Effector memory CD8-positive, alpha-beta T cell (primary cell): ENCODE results near the gene ADAMTS2.

Experiments
- ATAC-seq: fragments of 150-1000 bp; cut with Tn5 transposase; replicated peaks from 2 replicates; pipeline ENCODE4 v1.10.0; 2021; ENCODE audit warnings: mild to moderate bottlenecking, moderate library complexity
- DNase-seq, 3 experiments: peaks; one replicate each; pipeline ENCODE4 v3.0.0; 2021
- H3K27ac Mint-ChIP-seq, 2 donors: one replicate each; pipeline ENCODE4 v1.8.0; 2022; ENCODE audit warnings: mild to moderate bottlenecking in 2 of 2, mixed read lengths in 2 of 2, moderate library complexity in 2 of 2
- H3K27me3 Mint-ChIP-seq, 2 donors: one replicate each; pipeline ENCODE4 v1.8.0; 2022; ENCODE audit warnings: mixed read lengths in 2 of 2
- H3K36me3 Mint-ChIP-seq: one replicate; pipeline ENCODE4 v1.8.0; 2022; ENCODE audit warnings: mild to moderate bottlenecking, moderate library complexity, mixed read lengths; ENCODE audit not compliant: insufficient read depth
- H3K4me1 Mint-ChIP-seq, 2 donors: one replicate each; pipeline ENCODE4 v1.8.0; 2022; ENCODE audit warnings: low read depth in 2 of 2, mixed read lengths in 2 of 2
- H3K4me3 Mint-ChIP-seq, 2 donors: one replicate each; pipeline ENCODE4 v1.8.0; 2022; ENCODE audit warnings: mild to moderate bottlenecking in 2 of 2, mixed read lengths in 2 of 2, moderate library complexity in 2 of 2
- H3K9me3 Mint-ChIP-seq, 2 donors: one replicate each; pipeline ENCODE4 v1.8.0; 2022; ENCODE audit warnings: mixed read lengths in 2 of 2

The ADAMTS2 gene

DNA sequence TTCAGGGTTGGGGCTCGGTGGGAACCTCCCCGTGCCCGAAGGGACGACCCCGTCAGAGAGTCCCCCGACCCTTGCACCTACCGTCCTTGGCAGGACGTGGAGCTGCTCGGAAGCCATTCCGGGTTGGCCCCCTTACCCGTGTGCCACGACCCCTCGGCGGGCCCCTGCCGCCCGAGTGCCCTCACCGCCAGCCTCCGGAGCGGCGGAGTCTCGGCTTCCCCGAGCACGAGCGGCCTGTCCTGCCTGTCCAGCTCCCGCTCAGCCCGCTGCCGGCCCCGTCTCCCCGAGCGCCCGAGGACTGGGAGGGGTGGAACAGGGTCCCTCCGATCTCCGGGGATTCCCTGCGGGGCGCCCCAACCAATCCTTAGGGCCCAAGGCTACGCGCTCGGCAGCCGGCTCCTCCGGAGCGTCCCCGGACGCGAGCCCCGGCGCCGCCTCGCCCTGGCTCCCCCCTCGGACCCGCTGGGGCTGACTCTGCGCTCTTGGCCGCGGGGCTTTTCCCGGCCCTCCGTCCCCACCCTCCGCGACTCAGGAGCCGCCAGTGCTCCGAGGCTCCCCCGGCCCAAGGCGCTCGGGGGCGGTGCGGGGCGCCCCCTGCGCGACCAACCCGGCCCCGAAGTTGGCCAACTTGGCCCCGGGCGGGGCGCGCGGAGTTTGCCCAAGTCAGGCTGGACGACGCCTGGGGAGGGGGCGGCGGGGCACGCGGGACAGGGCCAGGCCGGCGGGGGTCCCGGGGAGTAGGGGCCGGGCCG is 654 bp downstream of the ADAMTS2 start:
- DNase-seq (no peak), ATAC-seq (no peak)
- H3K4me1 Mint-ChIP-seq = peaks cover 0 to 12% of the 10 kb centered on the region in 2 donors
- H3K4me3 Mint-ChIP-seq = no peak overlapping the region
- peaks cover 53 to 82% of the 10 kb centered on the region in 2 donors for H3K27me3 Mint-ChIP-seq
- H3K36me3 Mint-ChIP-seq = no peaks in the 10 kb centered on the region
- H3K27ac Mint-ChIP-seq = no peak overlapping the region
- no peaks in the 10 kb centered on the region for H3K9me3 Mint-ChIP-seq

DNA sequence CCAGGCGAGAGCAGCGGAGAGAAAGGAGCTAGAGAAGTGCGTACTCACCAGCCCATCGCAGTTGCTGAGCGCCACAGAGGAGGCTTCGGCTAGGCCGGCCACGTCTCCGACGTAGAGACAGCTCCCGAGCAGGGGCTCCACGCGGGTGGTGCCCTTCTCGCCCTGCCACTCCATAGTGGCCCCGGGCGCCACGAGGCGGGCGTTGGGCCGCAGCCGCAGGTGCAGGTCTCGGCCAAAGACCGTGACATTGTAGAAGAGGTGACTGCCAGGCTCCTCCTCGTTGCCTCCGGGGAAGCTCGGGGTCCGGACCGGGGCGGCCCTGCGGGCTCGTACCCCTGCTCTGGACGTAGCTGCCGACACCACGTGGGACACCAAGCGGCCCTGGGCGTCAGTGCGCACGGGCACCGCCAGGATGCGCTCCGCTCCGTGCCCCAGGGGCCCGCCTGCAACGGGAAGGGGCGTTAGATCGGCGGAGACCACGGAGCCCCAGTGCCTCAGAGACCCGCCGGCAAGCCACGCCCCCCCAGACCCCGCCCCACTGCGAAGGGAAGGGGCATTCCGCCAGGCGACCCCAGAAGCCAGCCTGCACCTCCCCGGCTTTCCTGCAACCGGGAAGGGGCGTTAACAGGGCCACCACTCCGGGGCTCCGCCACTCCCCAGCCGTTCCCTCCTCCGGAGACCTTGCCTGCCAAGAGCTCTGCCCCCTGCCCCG is 1.4 kb downstream of the ADAMTS2 start:
- DNase-seq (no peak), ATAC-seq (no peak)
- Mint-ChIP-seq H3K4me3 (peak overlapping the region in 1 of 2 donors; percentile 58), H3K27me3 (peaks cover 53 to 77% of the 10 kb centered on the region in 2 donors), H3K27ac (no peak overlapping the region), H3K9me3 (no peaks in the 10 kb centered on the region), H3K36me3 (no peaks in the 10 kb centered on the region), H3K4me1 (peaks cover 0 to 10% of the 10 kb centered on the region in 2 donors)

DNA sequence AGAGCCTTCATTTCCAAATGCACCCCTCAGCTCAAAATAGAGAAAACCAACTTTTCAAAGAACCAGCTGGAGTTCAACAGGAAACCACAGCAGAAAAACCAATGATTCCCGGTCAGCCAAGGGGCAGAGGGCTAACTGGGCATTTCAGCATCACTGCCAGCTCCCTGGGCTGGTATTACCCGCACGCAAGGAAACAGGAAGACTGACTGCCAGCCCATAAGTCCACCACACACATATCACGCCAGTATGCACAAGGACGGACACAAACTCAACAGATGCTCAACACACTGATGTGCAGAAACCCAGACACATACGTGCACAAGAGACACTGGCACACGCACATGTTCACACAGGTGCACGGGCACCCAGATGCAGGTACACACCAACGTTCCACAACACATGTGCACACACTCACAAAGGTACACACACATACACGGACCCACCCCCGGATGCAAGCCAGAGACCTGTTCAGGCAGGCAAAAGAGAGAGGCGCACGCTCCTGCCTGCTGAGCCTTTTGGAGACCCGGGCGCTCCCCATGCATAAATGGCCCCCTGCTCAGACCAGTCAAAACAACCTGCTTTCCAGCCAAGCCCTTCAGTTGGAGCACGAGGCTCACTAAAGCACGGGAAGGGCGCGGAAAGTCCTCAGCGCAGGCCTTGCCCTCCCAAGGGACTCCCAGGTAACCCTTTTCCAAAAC is 2.1 kb downstream of the ADAMTS2 start:
- no peak overlapping the region for H3K27ac Mint-ChIP-seq
- H3K36me3 Mint-ChIP-seq = peaks cover 3% of the 10 kb centered on the region
- peaks cover 0 to 9% of the 10 kb centered on the region in 2 donors for H3K4me1 Mint-ChIP-seq
- ATAC-seq = no peak
- peak overlapping the region; percentile 19 to 58 for H3K4me3 Mint-ChIP-seq
- no peaks in the 10 kb centered on the region for H3K9me3 Mint-ChIP-seq
- no peak for DNase-seq
- peaks cover 59 to 77% of the 10 kb centered on the region in 2 donors for H3K27me3 Mint-ChIP-seq

DNA sequence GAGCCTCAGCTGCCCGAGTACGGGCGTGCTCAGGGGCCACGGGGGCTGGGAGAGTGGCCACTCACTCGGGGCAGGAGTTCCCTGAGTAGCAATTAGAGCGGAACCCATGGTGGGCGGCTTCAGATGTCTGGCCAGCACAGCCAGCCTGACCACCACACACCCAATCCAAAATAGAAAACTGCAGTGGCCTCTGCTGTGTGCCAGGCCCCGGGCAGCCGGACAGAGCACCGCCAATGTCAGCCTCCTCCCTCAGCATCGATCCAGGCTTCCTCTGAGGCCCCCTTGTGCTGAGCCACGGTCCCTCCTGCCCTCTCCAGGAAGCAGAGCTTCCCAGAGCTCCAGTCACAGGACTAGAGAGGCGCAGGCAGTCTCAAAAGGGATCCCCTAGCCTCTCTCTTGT is 2.7 kb downstream of the ADAMTS2 start:
- ATAC-seq = no peak
- H3K9me3 Mint-ChIP-seq = no peaks in the 10 kb centered on the region
- peaks cover 3% of the 10 kb centered on the region for H3K36me3 Mint-ChIP-seq
- H3K27ac Mint-ChIP-seq = no peak overlapping the region
- H3K4me1 Mint-ChIP-seq = peaks cover 0 to 9% of the 10 kb centered on the region in 2 donors
- peaks cover 53 to 72% of the 10 kb centered on the region in 2 donors for H3K27me3 Mint-ChIP-seq
- no peak for DNase-seq
- peak overlapping the region; percentile 19 to 58 for H3K4me3 Mint-ChIP-seq

DNA sequence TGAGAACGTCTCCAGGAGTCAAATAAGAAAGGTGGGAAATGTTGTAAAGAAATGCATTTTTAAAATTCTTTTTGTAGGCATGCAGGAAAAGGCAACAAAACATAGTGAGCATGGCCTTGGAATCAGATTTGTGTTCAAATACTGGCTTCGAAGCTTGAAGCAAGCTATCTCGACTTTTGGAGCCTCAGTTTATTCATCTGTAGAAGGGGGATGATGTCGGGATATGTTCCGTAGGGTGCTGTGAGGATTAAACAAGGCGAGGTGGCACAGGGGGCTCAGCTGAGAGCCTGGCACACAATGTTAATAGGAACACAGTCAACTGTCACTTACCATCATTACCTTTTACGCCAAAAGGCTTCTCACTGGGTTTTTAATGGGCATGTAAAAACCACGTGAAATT is 4.8 kb downstream of the ADAMTS2 start:
- no peak overlapping the region for H3K27ac Mint-ChIP-seq
- DNase-seq = no peak
- no peak for ATAC-seq
- peaks cover 7% of the 10 kb centered on the region for H3K36me3 Mint-ChIP-seq
- H3K9me3 Mint-ChIP-seq = no peaks in the 10 kb centered on the region
- peaks cover 0 to 6% of the 10 kb centered on the region in 2 donors for H3K4me1 Mint-ChIP-seq
- no peak overlapping the region for H3K4me3 Mint-ChIP-seq
- H3K27me3 Mint-ChIP-seq = peaks cover 35 to 51% of the 10 kb centered on the region in 2 donors

DNA sequence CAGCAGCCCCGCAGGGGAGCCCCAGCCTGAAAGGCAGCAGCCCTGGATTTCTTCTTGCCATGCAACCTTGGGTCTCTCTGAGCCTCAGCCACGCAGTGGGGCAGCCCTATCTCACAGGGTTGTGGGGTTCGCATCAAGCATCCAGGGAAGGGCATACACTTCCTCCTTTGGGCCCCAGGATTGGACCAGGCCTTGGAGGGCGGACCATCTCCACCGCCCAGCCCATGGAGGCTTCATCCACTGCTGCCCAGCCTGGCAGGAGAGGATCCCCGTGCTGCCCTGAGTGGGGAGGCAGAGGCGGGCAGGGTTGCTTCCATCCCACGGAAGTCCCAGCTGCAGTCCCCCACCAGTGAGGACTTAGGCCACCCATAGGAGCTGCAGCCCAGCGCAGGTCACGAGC is 5.3 kb downstream of the ADAMTS2 start:
- Mint-ChIP-seq H3K27me3 (peaks cover 35 to 51% of the 10 kb centered on the region in 2 donors), H3K9me3 (no peaks in the 10 kb centered on the region), H3K4me3 (no peak overlapping the region), H3K4me1 (peaks cover 0 to 6% of the 10 kb centered on the region in 2 donors), H3K27ac (no peak overlapping the region), H3K36me3 (peaks cover 7% of the 10 kb centered on the region)
- no peak for DNase-seq
- no peak for ATAC-seq

DNA sequence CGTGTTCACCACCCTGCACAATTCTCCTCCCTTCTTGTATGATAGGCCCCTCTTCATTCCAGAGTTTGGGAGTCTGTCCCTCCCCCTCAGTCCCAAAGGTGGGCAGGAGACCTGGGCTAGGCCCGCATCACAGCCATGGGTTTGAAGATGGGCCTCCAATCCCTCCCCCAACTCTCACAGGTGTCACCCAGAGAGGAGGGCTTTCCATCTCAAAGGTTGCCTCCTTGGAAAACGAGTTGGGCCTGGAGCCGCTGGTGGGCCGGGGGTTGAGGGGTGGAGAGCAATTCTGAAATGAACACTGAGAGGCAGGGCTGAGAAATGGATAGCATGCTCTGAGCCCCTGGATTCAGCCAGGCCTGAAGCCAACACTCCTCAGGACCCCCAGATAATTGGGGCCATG is 6.2 kb downstream of the ADAMTS2 start:
- Mint-ChIP-seq H3K36me3 (peaks cover 7% of the 10 kb centered on the region), H3K4me3 (no peak overlapping the region), H3K9me3 (no peaks in the 10 kb centered on the region), H3K4me1 (peaks cover 0 to 6% of the 10 kb centered on the region in 2 donors), H3K27me3 (peaks cover 35 to 51% of the 10 kb centered on the region in 2 donors), H3K27ac (no peak overlapping the region)
- ATAC-seq = no peak
- no peak for DNase-seq

DNA sequence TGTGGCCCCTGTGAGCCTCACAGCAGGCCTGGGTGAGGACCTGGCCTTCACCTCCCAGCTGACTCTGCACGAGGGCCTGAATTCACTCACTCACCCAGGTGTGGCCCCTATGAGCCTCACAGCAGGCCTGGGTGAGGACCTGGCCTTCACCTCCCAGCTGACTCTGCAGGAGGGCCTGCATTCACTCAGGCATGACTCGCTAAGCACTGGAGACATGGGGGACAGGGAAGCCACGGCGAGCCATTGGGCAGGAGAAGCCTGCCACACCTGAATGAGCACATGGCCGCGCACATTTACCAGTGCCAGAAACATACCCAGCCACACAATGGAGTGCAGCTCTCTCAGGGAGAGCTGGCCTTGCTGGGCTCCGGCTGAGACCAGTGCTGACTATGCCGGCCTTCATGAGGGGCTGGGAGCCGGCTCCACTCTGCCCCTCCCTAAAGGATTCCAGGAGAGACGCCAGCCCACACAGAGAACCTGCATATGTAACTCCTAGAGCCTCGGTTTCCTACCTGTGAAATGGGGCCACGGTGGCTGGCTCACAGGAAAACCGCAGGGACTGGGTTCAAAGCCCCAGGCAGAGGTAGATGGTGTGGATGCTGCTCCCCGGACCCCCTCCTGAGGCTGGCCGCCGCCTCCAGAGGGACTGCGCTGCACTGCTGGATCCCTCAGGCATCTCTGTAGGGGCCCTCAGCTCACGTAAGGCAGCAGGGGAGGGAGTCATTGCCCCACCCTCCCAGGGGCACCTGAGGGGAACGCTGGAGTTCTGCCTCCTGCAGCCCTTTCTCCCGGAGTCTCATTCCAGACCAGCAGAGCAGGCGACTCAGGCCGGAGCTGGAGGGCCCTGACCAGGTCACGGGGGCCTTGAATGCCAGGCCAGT is 7.2 kb downstream of the ADAMTS2 start:
- H3K4me3 Mint-ChIP-seq = no peak overlapping the region
- no peak overlapping the region for H3K27ac Mint-ChIP-seq
- H3K4me1 Mint-ChIP-seq = peaks cover 0 to 4% of the 10 kb centered on the region in 2 donors
- H3K27me3 Mint-ChIP-seq = peaks cover 28 to 49% of the 10 kb centered on the region in 2 donors
- H3K9me3 Mint-ChIP-seq = no peaks in the 10 kb centered on the region
- ATAC-seq (no peak), DNase-seq (no peak)
- peaks cover 7% of the 10 kb centered on the region for H3K36me3 Mint-ChIP-seq

DNA sequence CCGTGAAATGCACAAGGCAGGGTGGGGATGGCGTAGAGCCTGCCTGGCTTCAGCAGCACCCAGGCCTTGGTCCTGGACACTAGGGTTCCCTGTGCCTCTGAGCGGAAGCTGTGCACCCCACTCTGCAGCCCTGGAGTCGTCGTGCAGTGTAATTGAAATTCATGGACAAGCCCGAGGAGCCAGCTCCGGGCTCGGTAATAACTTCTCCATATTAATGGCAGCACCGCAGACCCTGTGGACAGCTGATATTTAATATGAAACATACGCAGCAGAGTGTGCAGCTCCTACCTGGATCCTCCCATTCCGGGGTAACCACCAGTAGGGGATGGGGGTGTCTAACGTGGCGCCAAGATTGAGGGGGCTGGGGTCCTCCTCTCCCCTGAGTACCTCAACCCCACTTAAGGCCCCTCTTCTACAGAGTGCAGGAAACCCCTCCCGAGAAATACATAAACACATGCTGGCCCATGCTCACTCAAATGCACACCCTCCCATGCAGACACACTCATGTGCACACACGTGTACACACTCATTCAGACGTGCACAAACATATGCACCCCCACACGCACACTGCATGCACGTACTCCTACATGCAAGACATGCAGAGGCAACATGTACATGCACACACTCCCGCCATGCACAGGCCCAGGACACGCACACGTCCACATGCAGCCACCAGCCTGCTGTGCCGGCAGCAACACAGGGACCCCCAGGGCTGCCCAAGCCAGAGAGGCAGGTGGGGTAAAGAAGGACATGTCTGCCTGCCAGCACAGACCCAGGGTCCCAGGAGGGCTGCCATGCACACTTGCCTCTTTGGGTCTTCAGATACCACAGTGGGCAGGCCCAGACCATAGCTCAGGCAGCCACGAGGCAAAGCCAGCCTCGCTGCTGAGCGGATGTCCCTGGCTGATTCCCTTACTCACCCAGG is 8.1 kb downstream of the ADAMTS2 start:
- Mint-ChIP-seq H3K4me1 (no peaks in the 10 kb centered on the region), H3K27ac (no peak overlapping the region), H3K4me3 (no peak overlapping the region), H3K36me3 (peaks cover 7% of the 10 kb centered on the region), H3K27me3 (peaks cover 19 to 44% of the 10 kb centered on the region in 2 donors), H3K9me3 (no peaks in the 10 kb centered on the region)
- ATAC-seq = no peak
- no peak for DNase-seq

DNA sequence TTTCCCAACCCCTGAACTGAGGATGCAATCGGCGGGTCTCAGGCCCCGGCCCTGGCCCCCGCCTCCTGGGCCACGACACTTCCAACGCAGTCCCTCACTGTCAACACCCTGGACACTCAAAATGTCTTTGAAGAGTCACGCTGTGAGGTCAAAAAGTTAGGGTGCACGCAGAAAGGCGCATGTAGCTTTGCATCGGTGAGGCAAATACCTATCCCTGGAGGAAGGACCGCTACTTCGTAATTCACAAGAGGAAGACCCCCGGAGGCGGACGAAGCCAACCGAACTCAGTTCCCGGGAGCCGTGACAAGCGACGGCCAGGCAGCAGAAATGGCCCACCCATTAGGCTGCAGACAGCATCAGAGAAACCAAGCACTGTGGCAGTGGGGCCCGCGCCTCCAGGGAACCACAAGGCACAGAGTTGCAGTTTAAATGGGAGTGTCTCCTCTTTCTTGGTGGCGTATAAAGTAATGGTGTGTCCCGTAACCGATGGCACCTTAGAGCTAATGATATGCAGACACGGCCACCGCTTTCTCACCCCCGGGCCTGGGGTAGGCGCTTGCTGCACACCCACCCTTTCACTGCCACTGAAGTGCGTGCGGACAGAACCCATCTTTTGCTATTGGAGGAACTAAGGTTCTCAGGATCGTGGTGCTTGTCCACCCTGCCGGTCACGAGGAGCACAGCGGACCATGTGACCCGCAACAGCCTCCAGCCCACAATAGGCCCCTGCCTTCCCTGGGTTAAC is 9.0 kb downstream of the ADAMTS2 start:
- Mint-ChIP-seq H3K27me3 (peaks cover 13 to 36% of the 10 kb centered on the region in 2 donors), H3K4me1 (no peaks in the 10 kb centered on the region), H3K4me3 (no peak overlapping the region), H3K36me3 (peaks cover 7% of the 10 kb centered on the region), H3K9me3 (no peaks in the 10 kb centered on the region), H3K27ac (no peak overlapping the region)
- ATAC-seq = no peak
- no peak for DNase-seq

DNA sequence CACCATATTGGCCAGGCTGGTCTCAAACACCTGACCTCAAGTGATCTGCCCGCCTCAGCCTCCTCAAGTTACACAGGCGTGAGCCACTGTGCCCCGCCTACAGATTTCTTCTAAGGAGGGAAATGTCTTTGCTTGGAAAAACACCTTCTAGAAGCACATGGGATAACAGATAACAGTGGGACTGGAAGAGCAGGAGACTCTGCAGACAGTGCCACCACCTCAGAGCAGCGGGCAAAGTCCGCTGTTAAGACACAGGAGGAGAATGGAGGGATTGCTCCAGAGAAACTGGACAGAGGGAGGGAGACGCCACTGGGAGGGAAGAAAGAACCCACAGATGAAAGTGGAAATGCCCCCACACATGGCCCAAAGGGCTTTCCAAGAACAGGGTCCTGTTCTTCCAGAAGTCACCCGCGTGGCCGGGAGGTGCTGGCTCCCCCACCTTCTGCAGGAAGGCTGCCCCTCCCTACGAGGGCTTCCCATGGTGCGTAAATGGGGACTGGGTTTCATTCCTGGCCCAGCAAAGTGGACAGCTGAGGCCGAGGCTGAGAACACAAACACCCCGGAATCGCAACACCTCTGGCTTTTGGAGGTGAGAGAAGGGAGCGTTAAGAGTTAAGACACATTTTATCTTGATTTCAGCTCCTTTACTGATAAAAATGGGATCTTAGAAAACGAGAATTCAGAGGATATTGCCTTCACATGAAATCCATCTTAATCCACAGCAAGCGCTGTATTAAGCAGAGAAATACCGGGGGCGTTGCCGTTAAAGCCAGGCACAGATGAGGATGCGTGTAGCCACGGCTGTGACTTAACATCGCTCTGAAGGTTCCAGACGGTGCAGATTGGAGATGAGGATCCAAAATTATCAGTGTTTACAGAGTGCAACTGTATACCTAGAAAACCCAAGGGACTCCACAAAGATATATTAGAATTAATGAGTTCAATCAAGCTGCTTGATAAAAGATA is 11.2 kb downstream of the ADAMTS2 start:
- peaks cover 12 to 41% of the 10 kb centered on the region in 2 donors for H3K27me3 Mint-ChIP-seq
- peaks cover 7% of the 10 kb centered on the region for H3K36me3 Mint-ChIP-seq
- ATAC-seq = no peak

More for the DNA sequence above, 11.2 kb downstream of the ADAMTS2 start:
- no peak for DNase-seq
- Mint-ChIP-seq H3K27ac (no peak overlapping the region), H3K4me1 (no peaks in the 10 kb centered on the region), H3K9me3 (no peaks in the 10 kb centered on the region), H3K4me3 (no peak overlapping the region)
